ENCODE measurements around the gene TDO2. TPM values are rescaled to one million over a fixed set of nuclear protein-coding genes. Genes with fewer than 3 reads are reported as not detected.

TDO2 gene
- total and polyA plus RNA-seq, 2 experiments from 2014 or later: 149 to 253 TPM

DNA sequence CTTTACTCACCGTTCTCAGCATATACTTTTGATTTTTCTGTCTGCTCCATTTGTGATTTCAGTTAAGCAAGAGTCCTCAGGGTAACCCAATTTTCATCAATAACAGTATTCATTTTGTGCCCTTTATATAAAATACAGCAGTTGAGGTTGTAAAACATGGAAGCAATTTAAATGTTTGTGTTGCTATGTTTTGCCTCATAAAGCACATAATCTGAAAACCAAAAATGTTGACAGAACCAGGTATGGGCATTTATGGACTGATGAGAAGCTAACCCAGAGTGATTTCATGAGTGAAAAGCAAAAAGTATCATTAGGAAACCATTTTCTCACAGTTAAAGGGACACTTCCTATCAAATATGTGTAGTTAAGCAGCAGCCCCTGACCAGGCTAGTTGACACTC is 37.3 kb upstream of the TDO2 start, which contains the start of gene ASIC5:
TSS of gene ASIC5 (minus strand) at position 101 of the 400 bp plus-strand sequence. CDS start at position 50, 51 bp downstream.
- no peaks in the 10 kb centered on the region for H3K9me2 ChIP-seq (replicated peaks; ENCODE audit: insufficient read depth)
- peaks cover 4% of the 10 kb centered on the region for H3K4me1 ChIP-seq (ENCODE audit: insufficient read depth)
- H3K27ac ChIP-seq: no peak within 1 kb of the TSS
- no peaks in the 10 kb centered on the region for H3K9me3 ChIP-seq (ENCODE audit: low read depth)
- DNase-seq (ENCODE audit: low spot score): no peak
- 37% methylated on average over 1 of the region's 1 CpG for WGBS (ENCODE audit: low lambda C conversion rate, missing lambda C conversion rate)
- H2AFZ ChIP-seq: no peak within 1 kb of the TSS
- H3K27me3 ChIP-seq: no peaks in the 10 kb centered on the region
- H3K36me3 ChIP-seq (replicated peaks; ENCODE audit: insufficient read depth, low read depth): no peaks in the 10 kb centered on the region
- no peaks in the 10 kb centered on the region for H3K79me2 ChIP-seq
- no peaks in the 10 kb centered on the region for H4K20me1 ChIP-seq (ENCODE audit: insufficient read depth, poor library complexity, severe bottlenecking)
- no peak within 1 kb of the TSS for H3K4me2 ChIP-seq
- H3K4me3 ChIP-seq: no peak within 1 kb of the TSS
- TF ChIP-seq EZH2 (IDR thresholded peaks at IDR 0.05; ENCODE audit: borderline replicate concordance) (no peak), EZH2phosphoT487 (IDR thresholded peaks at IDR 0.05; ENCODE audit: low read depth, severe bottlenecking, unreplicated experiment) (no peak)
- TF ChIP-seq, protein P1, sequence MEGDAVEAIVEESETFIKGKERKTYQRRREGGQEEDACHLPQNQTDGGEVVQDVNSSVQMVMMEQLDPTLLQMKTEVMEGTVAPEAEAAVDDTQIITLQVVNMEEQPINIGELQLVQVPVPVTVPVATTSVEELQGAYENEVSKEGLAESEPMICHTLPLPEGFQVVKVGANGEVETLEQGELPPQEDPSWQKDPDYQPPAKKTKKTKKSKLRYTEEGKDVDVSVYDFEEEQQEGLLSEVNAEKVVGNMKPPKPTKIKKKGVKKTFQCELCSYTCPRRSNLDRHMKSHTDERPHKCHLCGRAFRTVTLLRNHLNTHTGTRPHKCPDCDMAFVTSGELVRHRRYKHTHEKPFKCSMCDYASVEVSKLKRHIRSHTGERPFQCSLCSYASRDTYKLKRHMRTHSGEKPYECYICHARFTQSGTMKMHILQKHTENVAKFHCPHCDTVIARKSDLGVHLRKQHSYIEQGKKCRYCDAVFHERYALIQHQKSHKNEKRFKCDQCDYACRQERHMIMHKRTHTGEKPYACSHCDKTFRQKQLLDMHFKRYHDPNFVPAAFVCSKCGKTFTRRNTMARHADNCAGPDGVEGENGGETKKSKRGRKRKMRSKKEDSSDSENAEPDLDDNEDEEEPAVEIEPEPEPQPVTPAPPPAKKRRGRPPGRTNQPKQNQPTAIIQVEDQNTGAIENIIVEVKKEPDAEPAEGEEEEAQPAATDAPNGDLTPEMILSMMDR (IDR thresholded peaks at IDR 0.05; ENCODE audit: poor library complexity): no peak

DNA sequence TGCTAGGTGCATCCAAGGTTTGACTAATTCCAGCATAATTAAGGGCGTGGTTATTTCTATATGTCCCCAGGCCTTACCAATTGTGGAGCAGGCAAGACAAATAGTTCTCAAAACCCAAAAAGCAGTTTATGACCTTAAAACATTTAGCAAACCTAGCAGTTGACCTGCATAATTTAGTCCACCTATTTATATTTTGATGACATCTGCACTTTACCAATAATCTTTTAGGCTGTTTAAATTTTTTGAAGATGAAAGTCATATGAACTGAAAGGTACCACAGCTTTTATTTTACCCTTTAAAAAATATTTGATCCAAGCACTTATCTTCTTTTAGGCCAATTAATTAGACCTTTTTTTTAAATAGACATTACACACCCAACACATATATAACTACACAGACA is 27.6 kb upstream of the TDO2 start:
- H3K9me3 ChIP-seq (ENCODE audit: low read depth): peaks cover 13% of the 10 kb centered on the region
- TF ChIP-seq, protein P1 (IDR thresholded peaks at IDR 0.05; ENCODE audit: poor library complexity): no peak
- TF ChIP-seq EZH2 (IDR thresholded peaks at IDR 0.05; ENCODE audit: borderline replicate concordance) (no peak), EZH2phosphoT487 (IDR thresholded peaks at IDR 0.05; ENCODE audit: low read depth, severe bottlenecking, unreplicated experiment) (no peak)
- WGBS (ENCODE audit: low lambda C conversion rate, missing lambda C conversion rate): 100% methylated on average over 1 of the region's 1 CpG
- H3K4me1 ChIP-seq (ENCODE audit: insufficient read depth): no peaks in the 10 kb centered on the region
- no peaks in the 10 kb centered on the region for H3K9me2 ChIP-seq (replicated peaks; ENCODE audit: insufficient read depth)
- H3K27me3 ChIP-seq: no peaks in the 10 kb centered on the region
- no peak for DNase-seq (ENCODE audit: low spot score)
- H3K79me2 ChIP-seq: no peaks in the 10 kb centered on the region
- H3K4me2 ChIP-seq: no peak overlapping the region
- no peaks in the 10 kb centered on the region for H4K20me1 ChIP-seq (ENCODE audit: insufficient read depth, poor library complexity, severe bottlenecking)
- H3K27ac ChIP-seq: no peak overlapping the region
- H3K4me3 ChIP-seq: no peak overlapping the region
- H2AFZ ChIP-seq: no peak overlapping the region
- H3K36me3 ChIP-seq (replicated peaks; ENCODE audit: insufficient read depth, low read depth): no peaks in the 10 kb centered on the region

DNA sequence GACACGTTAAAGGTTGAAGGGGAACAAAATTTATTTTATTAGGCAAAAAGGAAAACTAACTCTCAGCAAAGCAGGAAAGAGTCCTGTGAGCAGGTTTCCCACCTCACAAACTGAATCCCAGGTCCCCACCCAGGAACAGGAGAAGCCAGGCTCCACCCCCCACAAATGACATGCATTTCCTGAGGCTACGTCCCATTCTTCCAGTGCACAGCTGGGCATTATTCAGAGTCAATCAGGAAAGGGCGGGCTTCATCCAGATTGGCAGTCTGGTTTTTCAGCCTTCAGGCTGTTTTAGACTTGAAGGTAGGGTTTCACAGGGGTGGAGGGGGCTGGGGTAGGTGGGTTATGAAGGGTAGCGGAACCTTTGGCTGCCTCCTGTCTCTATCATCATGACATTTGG is 25.5 kb upstream of the TDO2 start:
- no peak overlapping the region for H3K4me2 ChIP-seq
- DNase-seq (ENCODE audit: low spot score): no peak
- H3K27ac ChIP-seq: no peak overlapping the region
- no peaks in the 10 kb centered on the region for H4K20me1 ChIP-seq (ENCODE audit: insufficient read depth, poor library complexity, severe bottlenecking)
- H3K4me3 ChIP-seq: no peak overlapping the region
- H3K4me1 ChIP-seq (ENCODE audit: insufficient read depth): no peaks in the 10 kb centered on the region
- H3K27me3 ChIP-seq: no peaks in the 10 kb centered on the region
- no peaks in the 10 kb centered on the region for H3K36me3 ChIP-seq (replicated peaks; ENCODE audit: insufficient read depth, low read depth)
- peaks cover 13% of the 10 kb centered on the region for H3K9me3 ChIP-seq (ENCODE audit: low read depth)
- H2AFZ ChIP-seq: no peak overlapping the region
- H3K9me2 ChIP-seq (replicated peaks; ENCODE audit: insufficient read depth): no peaks in the 10 kb centered on the region
- H3K79me2 ChIP-seq: no peaks in the 10 kb centered on the region
- 94% methylated on average over 4 of the region's 4 CpGs for WGBS (ENCODE audit: low lambda C conversion rate, missing lambda C conversion rate)
- TF ChIP-seq, protein P1 (IDR thresholded peaks at IDR 0.05; ENCODE audit: poor library complexity): no peak

DNA sequence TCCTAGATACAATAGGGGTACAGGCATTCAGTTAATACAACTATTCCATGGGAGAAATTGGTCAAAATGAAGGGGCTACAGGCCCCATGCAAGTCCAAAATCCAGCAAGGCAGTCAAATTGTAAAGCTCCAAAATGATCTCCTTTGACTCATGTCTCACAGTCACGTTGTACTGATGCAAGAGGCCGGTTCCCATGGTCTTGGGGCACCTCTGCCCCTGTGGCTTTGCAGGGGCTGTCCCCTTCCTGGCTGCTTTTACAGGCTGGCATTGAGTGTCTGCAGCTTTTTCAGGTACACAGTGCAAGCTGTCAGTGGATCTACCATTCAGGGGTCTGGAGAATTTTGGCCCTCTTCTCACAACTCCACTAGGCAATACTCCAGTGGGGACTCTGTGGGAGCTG is 24.9 kb upstream of the TDO2 start:
- H3K36me3 ChIP-seq (replicated peaks; ENCODE audit: insufficient read depth, low read depth): no peaks in the 10 kb centered on the region
- no peak for DNase-seq (ENCODE audit: low spot score)
- 70% methylated on average over 2 of the region's 2 CpGs for WGBS (ENCODE audit: low lambda C conversion rate, missing lambda C conversion rate)

More for the DNA sequence above, 24.9 kb upstream of the TDO2 start:
- H3K4me1 ChIP-seq (ENCODE audit: insufficient read depth): no peaks in the 10 kb centered on the region
- no peaks in the 10 kb centered on the region for H4K20me1 ChIP-seq (ENCODE audit: insufficient read depth, poor library complexity, severe bottlenecking)
- no peak overlapping the region for H3K4me3 ChIP-seq
- H3K27me3 ChIP-seq: no peaks in the 10 kb centered on the region
- TF ChIP-seq, protein P1 (IDR thresholded peaks at IDR 0.05; ENCODE audit: poor library complexity): no peak
- TF ChIP-seq EZH2phosphoT487 (IDR thresholded peaks at IDR 0.05; ENCODE audit: low read depth, severe bottlenecking, unreplicated experiment) (no peak), EZH2 (IDR thresholded peaks at IDR 0.05; ENCODE audit: borderline replicate concordance) (no peak)
- no peak overlapping the region for H2AFZ ChIP-seq
- no peak overlapping the region for H3K27ac ChIP-seq
- peaks cover 13% of the 10 kb centered on the region for H3K9me3 ChIP-seq (ENCODE audit: low read depth)
- no peaks in the 10 kb centered on the region for H3K79me2 ChIP-seq
- H3K9me2 ChIP-seq (replicated peaks; ENCODE audit: insufficient read depth): no peaks in the 10 kb centered on the region
- H3K4me2 ChIP-seq: no peak overlapping the region
